ENCODE results near the gene KCNQ2.

DNA sequence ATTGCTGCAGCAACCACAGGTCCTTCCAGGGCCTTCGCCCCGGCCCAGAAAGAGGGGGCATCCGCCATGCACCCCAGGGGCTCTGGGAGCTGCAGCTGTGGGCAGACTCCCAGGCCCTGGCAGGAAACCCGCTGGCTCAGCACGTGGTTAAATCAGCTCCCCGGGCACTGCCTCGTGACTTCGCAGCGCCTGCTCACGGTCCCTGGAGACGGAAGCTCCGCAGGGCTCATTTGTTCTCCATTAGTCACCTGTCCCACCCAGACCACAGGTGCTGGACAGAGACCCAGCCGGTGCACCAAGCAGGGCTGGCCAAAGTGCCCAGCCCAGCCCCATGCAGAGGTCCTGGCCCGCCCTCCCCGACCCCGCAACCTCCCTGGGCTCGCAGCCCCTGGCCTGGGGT, 14.7 kb downstream of the KCNQ2 start:
- no peak for TF ChIP-seq CTCF (IDR thresholded peaks at IDR 0.05)
- TF ChIP-seq POLR2A (IDR thresholded peaks at IDR 0.05) = no peak

Measured in testis (tissue), 2 donors.